KOPT-K1 (cell line): ENCODE results near the gene ARSJ.
"Not testable (repeated sequence)": the region's sequence is repeated elsewhere in the genome, so short reads cannot be mapped to it uniquely, and the experiment has no call there.

Source experiments
- H3K27ac ChIP-seq: fragments of 200-600 bp; sonication (generic); 2 replicates; pipeline ENCODE4 v1.5.1; 2016; ENCODE audit warnings: antibody characterized with exemption, mild to moderate bottlenecking, low read depth, low read length; ENCODE audit not compliant: poor library complexity, severe bottlenecking
- H3K36me3 ChIP-seq: fragments of 200-600 bp; sonication (generic); 2 replicates; pipeline ENCODE4 v1.5.1; 2017; ENCODE audit warnings: antibody characterized with exemption, mild to moderate bottlenecking, low read length, moderate library complexity; ENCODE audit not compliant: insufficient read depth
- H3K9me3 ChIP-seq: fragments of 200-600 bp; sonication (generic); 2 replicates; pipeline ENCODE4 v1.5.1; 2017; ENCODE audit warnings: antibody characterized with exemption, low read length, mild to moderate bottlenecking; ENCODE audit not compliant: insufficient read depth, poor library complexity, severe bottlenecking

The ARSJ gene

GRCh38 chr4:113953888-113954287 lies 25.6 kb downstream of the ARSJ start:
- no peaks in the 10 kb centered on the region for H3K36me3 ChIP-seq
- no peaks in the 10 kb centered on the region for H3K9me3 ChIP-seq
- no peak overlapping the region for H3K27ac ChIP-seq

GRCh38 chr4:113952452-113953029 lies 26.9 kb downstream of the ARSJ start:
- no peaks in the 10 kb centered on the region for H3K36me3 ChIP-seq
- H3K27ac ChIP-seq, result no peak overlapping the region
- H3K9me3 ChIP-seq, result no peaks in the 10 kb centered on the region

- Histone ChIP-seq H3K27ac (no peak overlapping the region), H3K36me3 (no peaks in the 10 kb centered on the region), H3K9me3 (no peaks in the 10 kb centered on the region)
These were observed 28.2 kb downstream of the ARSJ start for GRCh38 chr4:113951263-113951662.

GRCh38 chr4:113950207-113950606 lies 29.2 kb downstream of the ARSJ start:
- Histone ChIP-seq H3K36me3 (no peaks in the 10 kb centered on the region), H3K27ac (no peak overlapping the region), H3K9me3 (no peaks in the 10 kb centered on the region)

GRCh38 chr4:113947484-113947883 lies 32.0 kb downstream of the ARSJ start:
- Histone ChIP-seq H3K27ac (no peak overlapping the region), H3K9me3 (no peaks in the 10 kb centered on the region), H3K36me3 (no peaks in the 10 kb centered on the region)

GRCh38 chr4:113945906-113946305 lies 33.5 kb downstream of the ARSJ start:
- Histone ChIP-seq H3K9me3 (no peaks in the 10 kb centered on the region), H3K36me3 (no peaks in the 10 kb centered on the region), H3K27ac (no peak overlapping the region)

GRCh38 chr4:113943863-113944262 lies 35.6 kb downstream of the ARSJ start:
- Histone ChIP-seq H3K36me3 (no peaks in the 10 kb centered on the region), H3K27ac (no peak overlapping the region), H3K9me3 (no peaks in the 10 kb centered on the region)

GRCh38 chr4:113943085-113943484 lies 36.4 kb downstream of the ARSJ start:
- no peaks in the 10 kb centered on the region for H3K36me3 ChIP-seq
- no peaks in the 10 kb centered on the region for H3K9me3 ChIP-seq
- H3K27ac ChIP-seq, result no peak overlapping the region

GRCh38 chr4:113941836-113942235 lies 37.6 kb downstream of the ARSJ start:
- no peaks in the 10 kb centered on the region for H3K36me3 ChIP-seq
- no peaks in the 10 kb centered on the region for H3K9me3 ChIP-seq

GRCh38 chr4:113940103-113940502 lies 39.3 kb downstream of the ARSJ start:
- not testable (repeated sequence) for H3K36me3 ChIP-seq, H3K9me3 ChIP-seq, H3K27ac ChIP-seq

More at GRCh38 chr4:113941836-113942235, 37.6 kb downstream of the ARSJ start:
- H3K27ac ChIP-seq, result no peak overlapping the region

GRCh38 chr4:113935190-113935589 lies 44.3 kb downstream of the ARSJ start:
- H3K36me3 ChIP-seq, result no peaks in the 10 kb centered on the region
- H3K9me3 ChIP-seq, result no peaks in the 10 kb centered on the region
- no peak overlapping the region for H3K27ac ChIP-seq

GRCh38 chr4:113924706-113925105 lies 54.7 kb downstream of the ARSJ start:
- not testable (repeated sequence) for H3K36me3 ChIP-seq, H3K9me3 ChIP-seq, H3K27ac ChIP-seq

- H3K36me3 ChIP-seq, result no peaks in the 10 kb centered on the region
- H3K9me3 ChIP-seq, result no peaks in the 10 kb centered on the region
- no peak overlapping the region for H3K27ac ChIP-seq
These were observed 58.2 kb downstream of the ARSJ start for GRCh38 chr4:113921089-113921794.

GRCh38 chr4:113919611-113920010 lies 59.8 kb downstream of the ARSJ start:
- H3K9me3 ChIP-seq, result no peaks in the 10 kb centered on the region
- H3K27ac ChIP-seq, result no peak overlapping the region
- no peaks in the 10 kb centered on the region for H3K36me3 ChIP-seq

GRCh38 chr4:113919145-113919544 lies 60.3 kb downstream of the ARSJ start:
- no peaks in the 10 kb centered on the region for H3K9me3 ChIP-seq
- no peak overlapping the region for H3K27ac ChIP-seq
- no peaks in the 10 kb centered on the region for H3K36me3 ChIP-seq

GRCh38 chr4:113908829-113909228 lies 70.6 kb downstream of the ARSJ start:
- Histone ChIP-seq H3K9me3 (peaks cover 6% of the 10 kb centered on the region), H3K36me3 (no peaks in the 10 kb centered on the region), H3K27ac (no peak overlapping the region)
